Germinal center (tissue), 1 donor: ENCODE results near the gene PDLIM1.

Experiments used
- DNase-seq: peaks from one replicate; pipeline ENCODE4 v3.0.0; 2012; ENCODE audit warnings: mixed read lengths, low spot score

PDLIM1 gene

GRCh38 chr10:95290461-95291364 is at the start of gene PDLIM1:
Gene PDLIM1, minus strand, starts transcription at chr10:95291003. Its CDS starts 88 bp downstream, at chr10:95290915.
- peak; percentile 85 for DNase-seq

GRCh38 chr10:95339863-95340262 is 49.1 kb upstream of the PDLIM1 start:
- DNase-seq: no peak

GRCh38 chr10:95337423-95338160 is 46.8 kb upstream of the PDLIM1 start:
- DNase-seq: no peak

GRCh38 chr10:95336702-95337101 is 45.9 kb upstream of the PDLIM1 start:
- no peak for DNase-seq

DNA sequence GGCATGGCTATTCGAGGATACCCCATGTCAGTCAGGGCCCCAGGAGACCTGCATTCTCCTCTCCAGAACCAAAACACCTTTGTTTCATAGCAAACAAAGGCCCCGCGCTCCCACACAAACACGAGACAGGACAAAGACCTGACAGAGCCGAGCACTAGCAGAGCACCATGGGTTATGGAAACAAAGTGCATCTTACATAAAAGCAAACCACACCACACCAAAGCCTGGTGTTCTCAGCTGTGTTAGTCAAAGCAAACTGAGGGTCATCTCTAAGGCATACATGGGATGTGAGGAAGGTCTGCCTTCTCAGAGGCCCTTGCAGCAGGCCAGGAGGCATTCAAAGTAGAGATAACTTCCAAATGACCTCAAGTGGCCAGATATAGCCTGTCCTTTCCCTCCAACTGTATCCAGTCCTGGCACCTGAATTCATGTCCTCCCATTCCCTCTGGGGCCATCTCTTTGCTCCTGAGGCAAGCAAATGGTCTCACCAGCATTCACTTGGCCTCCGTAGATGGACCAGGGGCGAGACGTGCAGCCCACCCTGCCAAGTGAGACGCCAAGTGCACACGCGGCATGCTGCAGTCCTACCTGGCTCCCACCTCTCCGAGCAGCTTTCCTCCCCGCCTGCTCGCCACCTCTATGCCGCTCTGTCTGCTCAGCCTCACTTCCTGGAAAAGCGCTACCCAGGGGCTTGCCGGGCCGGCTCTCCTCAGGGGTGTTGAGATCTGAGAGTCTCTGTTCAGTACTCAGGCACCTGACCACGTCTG is 45.3 kb upstream of the PDLIM1 start:
- no peak for DNase-seq

DNA sequence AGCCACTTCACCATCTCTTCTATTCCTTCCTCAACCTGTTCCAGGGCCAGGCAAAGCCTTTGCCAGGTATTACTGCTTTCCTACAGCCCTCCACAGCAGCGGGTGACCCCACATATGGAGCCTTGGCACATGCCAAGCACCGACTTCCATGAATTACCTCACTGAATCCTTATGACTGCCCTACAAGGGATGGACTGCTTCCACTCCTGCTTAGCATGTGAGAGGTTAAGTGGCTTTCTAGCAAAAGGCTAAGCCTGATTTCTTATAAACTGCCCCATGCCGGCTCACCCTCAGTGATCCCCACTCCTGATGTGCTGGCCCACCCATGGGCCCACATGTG is 44.0 kb upstream of the PDLIM1 start:
- DNase-seq: no peak

DNA sequence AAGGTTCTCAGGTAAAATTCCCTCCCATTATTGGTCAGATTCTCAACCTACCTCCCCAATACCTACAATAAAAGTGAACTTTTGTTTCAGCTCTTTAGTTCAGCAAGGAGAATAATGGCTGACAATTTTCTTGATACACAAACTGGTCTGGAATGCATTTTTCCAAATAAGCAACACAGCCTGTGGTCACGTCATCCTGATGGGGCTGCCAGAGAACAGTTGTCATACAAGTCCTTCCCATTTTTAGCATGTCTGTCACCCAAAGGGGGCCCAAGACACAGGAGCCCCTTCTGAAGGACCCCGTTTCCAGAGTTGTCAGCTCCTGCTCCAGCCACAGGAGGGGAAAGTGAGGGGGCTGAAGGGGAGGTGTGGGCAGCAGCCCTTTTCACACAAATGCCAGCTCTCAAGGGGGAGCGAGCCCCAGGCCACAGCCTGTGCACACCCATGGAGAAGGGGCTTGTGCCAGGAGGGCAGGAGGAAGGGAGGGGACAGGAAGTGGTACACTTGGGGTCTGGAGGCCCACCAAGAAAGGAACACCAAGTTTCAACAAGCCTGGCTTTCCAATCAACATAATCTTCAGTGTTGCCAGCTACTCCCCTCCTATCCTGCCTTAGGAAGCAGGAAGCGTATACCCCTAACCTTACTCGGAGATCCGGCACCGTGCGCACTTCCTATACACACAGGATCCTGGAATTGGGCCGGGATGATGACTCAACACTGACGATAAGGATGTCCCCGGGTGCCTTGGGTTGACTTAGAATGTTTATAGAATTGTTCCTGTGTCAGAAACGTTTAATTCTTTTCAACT is 43.4 kb upstream of the PDLIM1 start:
- DNase-seq: no peak

DNA sequence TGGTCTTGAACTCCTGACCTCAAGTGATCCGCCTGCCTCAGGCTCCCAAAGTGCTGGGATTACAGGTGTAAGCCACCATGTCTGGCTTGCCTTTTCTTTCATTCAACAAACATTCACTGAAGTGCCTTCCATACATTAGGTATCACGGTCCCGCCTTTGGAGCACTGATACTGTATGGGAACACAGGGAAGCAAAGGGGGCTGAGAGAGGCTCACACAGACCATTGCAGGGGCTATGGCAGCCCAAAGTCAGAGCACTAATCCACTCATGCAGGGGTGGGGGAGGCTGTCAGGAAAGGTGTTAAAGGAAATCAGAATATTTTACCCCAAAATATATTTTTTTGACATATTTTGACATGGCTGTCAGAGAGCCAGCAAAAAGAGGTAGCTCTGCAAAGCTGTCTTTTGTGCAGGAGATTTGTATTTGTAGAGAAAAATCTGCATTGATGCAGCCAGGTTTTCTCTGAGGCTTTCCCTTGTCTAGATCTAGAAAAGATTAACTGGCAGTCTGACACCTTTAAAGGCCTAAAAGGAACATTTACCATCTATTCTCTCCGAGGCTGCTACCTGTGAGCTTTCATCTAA is 42.0 kb upstream of the PDLIM1 start:
- DNase-seq: no peak

DNA sequence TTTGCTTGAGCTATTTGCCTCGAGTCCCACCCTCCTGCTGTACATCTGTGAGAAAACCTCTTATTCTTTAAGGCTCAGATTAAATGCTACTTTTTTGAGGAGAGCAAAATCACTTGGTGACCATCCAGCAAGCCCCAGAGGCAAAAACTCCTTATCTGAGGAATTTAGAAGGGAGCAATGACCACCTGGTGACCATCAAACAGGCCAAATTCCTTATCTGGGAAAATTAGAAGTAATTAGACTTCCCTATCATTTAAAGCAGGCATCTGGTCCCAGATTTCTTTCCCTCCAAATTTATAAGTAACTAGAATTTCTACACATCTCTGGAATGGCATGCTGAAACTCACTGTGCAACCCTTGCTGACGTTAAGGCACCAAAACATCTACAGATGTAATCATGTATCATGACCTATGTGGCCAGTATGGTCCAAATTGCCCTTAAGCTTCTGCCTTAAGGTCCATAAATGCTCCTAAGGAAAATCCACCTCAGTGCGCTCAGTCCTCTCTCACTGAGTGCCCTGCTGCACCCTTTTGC is 40.9 kb upstream of the PDLIM1 start:
- no peak for DNase-seq

- no peak for DNase-seq
Observed at GRCh38 chr10:95330966-95331453, 40.2 kb upstream of the PDLIM1 start.

DNA sequence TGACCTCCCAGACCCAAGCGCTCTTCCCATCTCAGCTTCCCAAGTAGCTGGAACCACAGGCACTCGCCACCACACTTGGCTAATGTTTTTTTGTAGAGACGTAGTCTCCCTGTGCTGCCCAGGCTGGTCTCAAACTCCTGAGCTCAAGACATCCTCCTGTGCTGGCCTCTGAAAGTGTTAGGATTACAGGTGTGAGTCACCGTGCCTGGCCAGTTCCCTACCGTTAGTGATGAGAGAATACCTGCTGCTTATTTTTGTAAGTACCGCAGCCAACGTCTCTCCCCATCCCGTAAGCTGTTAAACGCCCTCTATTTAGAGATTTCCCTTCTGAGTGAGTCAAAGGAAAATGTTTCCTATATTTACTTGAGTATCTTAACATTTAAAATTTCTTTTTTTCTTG is 38.5 kb upstream of the PDLIM1 start:
- no peak for DNase-seq

DNA sequence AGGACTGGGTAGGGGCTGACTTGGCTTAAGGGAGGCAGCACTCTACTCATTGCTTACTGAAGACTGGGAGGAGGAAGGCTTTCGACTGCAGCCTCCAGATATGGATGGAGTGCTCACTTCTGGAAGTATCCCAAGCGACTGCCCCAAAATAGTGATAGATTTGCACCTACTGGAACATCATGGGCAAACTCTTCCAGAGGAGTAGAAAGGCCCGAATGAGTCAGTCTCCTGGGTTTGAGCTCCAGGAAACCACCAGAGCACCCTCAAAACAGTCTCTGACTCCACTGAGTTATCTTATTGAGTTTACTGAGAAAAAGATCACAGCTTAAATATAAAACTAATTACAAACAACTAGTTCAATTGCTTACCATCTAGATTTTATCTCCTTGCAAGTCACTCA is 37.2 kb upstream of the PDLIM1 start:
- DNase-seq: no peak

DNA sequence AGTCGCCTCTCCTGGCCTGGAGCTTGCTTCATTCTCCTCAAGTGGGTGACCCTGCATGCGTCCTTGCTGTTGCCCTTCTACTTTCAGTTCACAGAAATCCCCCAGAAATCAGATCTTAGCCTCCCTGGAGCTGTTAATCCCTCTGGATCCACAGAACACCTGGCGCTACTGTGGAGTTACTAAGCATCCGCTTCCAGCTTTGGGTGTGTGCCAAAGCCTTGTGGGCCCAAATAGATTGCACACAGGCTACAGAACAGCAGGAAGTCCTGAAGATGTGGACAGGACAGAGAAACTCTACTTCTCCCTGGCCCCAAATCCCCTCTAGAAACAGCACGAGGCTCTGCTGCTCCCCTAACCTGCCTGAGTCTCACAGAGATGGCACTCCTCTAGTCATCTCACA is 36.6 kb upstream of the PDLIM1 start:
- DNase-seq: no peak

DNA sequence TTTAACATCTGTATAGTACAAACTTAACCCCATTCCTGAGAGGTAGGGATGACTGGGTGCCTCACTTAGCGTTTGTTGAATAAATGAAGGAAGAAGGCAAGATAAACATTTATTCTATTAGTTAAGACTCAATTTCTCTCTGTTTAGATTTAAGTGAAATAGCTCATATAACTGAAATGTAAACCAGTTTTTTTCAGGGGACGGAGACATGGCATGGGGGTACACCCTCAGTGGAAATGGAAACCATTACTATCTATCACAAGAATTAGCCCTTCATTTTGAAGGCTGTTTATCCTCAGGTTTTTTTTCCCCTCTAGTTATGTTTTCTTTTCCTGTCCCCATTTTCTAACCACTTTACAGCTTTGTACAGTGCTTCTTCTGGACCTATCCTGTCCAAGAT is 35.6 kb upstream of the PDLIM1 start:
- no peak for DNase-seq

DNA sequence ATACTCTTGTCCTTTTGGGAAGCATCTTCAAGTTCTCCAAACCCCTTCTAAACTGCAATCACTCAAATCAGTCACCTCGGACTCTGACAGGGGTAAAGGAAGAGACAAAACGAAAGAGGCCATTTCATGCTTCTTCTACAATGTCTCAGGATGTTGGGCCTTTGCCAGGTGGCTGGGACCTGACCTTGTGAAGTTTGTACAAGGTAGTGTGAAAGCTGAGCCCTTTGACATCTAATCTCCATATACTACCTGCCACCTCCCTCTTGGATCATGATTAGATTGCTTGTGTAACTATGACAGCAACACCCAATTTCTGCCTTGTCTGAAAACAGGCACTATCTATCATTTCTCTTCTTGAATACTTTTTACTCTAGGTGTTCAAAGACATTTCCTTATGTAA is 35.1 kb upstream of the PDLIM1 start:
- no peak for DNase-seq

GRCh38 chr10:95324436-95325268 is 33.8 kb upstream of the PDLIM1 start:
- no peak for DNase-seq

- DNase-seq: no peak
Observed at GRCh38 chr10:95321554-95322301, 30.9 kb upstream of the PDLIM1 start.

DNA sequence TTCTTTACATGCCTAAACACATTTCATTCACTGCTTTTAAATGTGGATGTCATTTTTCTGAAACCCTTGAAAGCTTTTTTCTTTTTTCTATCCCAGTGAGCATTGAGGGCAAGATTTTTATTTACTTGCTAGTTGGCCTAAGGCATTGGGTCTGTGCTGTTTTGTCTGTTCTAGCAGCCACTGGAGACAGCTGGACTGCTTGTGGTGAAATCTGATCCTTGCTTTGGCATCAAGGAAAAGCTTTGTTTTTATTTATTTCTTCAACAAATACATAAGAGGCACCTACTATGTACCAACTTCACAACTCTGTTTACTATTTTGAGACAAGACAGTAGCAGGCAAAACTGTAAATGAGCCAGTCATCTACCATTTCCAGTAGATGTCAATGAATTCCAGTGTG is 28.4 kb upstream of the PDLIM1 start:
- no peak for DNase-seq

DNA sequence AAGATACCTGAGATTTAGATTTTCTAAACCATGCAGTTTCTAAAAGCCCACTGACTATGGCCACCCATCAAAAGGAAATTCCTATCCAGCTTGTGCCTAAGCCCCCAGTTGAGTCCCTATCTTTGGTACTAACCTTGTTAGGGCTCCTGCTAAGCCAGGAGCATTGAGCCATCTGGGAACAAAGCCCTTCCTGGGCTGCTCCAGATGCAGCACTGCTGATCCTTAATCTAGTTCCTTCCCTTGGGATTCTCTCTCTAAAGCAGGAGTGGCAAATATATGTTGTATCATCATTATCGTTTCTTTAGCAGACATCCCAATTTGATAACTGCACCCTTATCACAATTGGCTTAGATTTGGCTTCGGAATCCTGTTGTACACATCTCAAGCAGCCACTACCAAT is 24.7 kb upstream of the PDLIM1 start:
- DNase-seq: no peak
